ENCODE data around the gene ITPRID2. TPM values are rescaled to one million over a fixed set of nuclear protein-coding genes. Genes with fewer than 3 reads are reported as not detected.
"Not testable (repeated sequence)": the region's sequence is repeated elsewhere in the genome, so short reads cannot be mapped to it uniquely, and the experiment has no call there.

Gene ITPRID2
- total RNA-seq, 2 experiments from 2014 or later, result 40.7 to 40.8 TPM

DNA sequence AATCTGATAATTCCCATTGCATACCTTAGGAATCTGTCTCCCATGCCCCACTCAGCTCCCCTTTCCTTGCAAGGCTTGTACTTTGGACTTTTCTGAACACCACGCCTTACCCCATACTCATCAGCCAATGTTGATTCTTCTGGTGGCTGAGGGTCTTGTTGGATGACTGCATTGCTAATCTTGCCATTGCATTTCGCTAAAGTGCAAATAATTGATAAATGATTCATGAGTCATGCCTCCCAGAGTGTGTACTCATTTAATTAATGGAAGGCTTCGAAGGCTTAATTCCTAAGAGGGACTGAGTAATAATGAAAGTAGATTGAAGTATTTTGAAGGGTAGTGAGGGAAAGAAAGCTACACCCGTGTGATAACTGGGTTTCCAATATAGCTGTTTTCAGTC, 66.1 kb downstream of the ITPRID2 start:
- Mint-ChIP-seq H3K9me3 (no peaks in the 10 kb centered on the region), H3K4me1 (ENCODE audit: low read depth) (peaks cover 9% of the 10 kb centered on the region), H3K4me3 (no peak overlapping the region), H3K27ac (no peak overlapping the region), H3K27me3 (ENCODE audit: low read depth) (peaks cover 21% of the 10 kb centered on the region), H3K36me3 (ENCODE audit: low read depth) (no peaks in the 10 kb centered on the region)
- intact Hi-C loops (cut with micrococcal nuclease), result loop anchor here (10.0 kb wide), 1 partner anchor 853 kb away; no protein-coding TSS in a partner anchor
- CTCF ChIA-PET, result no interaction called here
- no peak for DNase-seq

DNA sequence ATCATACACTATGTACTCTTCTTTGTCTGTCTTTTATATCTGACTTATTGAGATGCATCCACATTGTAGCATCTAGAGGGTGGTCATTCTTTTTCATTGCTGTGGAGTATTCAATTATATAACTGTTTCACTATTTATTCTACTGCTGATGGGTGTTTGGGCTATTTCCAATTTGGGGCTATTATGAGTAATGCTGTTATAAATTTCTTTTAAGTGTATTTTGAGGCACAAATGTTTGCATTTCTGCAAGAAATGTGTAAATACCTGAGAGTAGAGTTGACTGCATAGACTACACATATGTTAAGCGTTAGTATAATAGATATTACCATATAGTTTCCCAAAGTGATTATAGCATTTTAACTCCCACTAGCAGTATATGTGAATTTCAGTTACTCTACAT, 67.2 kb downstream of the ITPRID2 start:
- Mint-ChIP-seq H3K36me3 (ENCODE audit: low read depth) (no peaks in the 10 kb centered on the region), H3K27me3 (ENCODE audit: low read depth) (peaks cover 17% of the 10 kb centered on the region), H3K4me1 (ENCODE audit: low read depth) (peaks cover 7% of the 10 kb centered on the region), H3K9me3 (no peaks in the 10 kb centered on the region), H3K4me3 (no peak overlapping the region), H3K27ac (no peak overlapping the region)
- no peak for DNase-seq
- CTCF ChIA-PET, result interaction anchor here (0.7 to 1.1 kb wide), 3 partner anchors 9 to 120 kb away, joined by 3 read pairs; no protein-coding TSS in a partner anchor
- intact Hi-C loops (cut with micrococcal nuclease), result loop anchor here (10.0 kb wide), 1 partner anchor 854 kb away; no protein-coding TSS in a partner anchor

DNA sequence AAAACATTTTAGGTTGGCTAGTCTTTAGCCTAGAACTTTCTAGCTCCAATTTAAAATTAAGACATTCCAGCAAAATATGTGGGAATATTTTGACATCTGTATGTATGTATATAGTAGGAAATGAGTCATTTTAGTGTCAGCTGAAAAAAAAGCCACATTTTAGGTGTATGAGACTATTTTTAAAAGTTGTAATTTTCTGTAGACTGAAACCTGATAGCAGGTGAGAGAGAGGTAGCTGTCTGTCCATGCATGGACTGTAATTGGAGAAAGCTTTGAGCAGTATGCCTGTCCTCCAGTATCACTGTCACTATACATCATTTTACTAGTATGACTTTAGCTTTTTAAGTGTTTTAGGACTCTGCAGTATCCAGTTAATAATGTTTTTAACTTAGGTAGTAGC, 68.0 kb downstream of the ITPRID2 start:
- Mint-ChIP-seq H3K9me3 (no peaks in the 10 kb centered on the region), H3K4me1 (ENCODE audit: low read depth) (peaks cover 3% of the 10 kb centered on the region), H3K36me3 (ENCODE audit: low read depth) (no peaks in the 10 kb centered on the region), H3K27ac (no peak overlapping the region), H3K4me3 (no peak overlapping the region), H3K27me3 (ENCODE audit: low read depth) (peaks cover 14% of the 10 kb centered on the region)
- DNase-seq, result no peak
- CTCF ChIA-PET, result interaction anchor here (0.7 to 1.1 kb wide), 2 partner anchors 10 to 118 kb away, joined by 3 read pairs; no protein-coding TSS in a partner anchor
- intact Hi-C loops (cut with micrococcal nuclease), result loop anchor here (10.0 kb wide), 1 partner anchor 855 kb away; no protein-coding TSS in a partner anchor

DNA sequence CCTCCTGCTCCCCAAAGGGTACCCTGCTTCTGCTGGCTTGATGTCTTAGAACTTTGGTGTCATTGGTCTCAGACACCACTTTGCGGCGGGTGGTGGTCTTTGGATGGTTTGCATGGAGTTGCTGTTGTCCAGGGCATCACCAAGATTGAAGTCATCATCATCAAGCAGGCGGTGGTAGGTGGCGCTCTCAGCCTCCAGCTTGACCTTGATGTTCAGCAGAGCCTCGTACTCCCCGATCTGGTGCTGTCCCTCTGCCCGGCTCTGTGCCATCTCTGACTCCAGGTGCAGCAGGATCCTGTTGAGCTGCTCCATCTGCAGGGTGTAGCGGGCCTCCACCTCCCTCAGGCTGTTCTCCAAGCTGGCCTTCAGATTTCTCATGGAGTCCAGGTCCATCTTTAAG, 69.6 kb downstream of the ITPRID2 start:
- intact Hi-C loops (cut with micrococcal nuclease); H3K27ac Mint-ChIP-seq; H3K9me3 Mint-ChIP-seq; H3K36me3 Mint-ChIP-seq (ENCODE audit: low read depth); H3K4me1 Mint-ChIP-seq (ENCODE audit: low read depth); H3K4me3 Mint-ChIP-seq; DNase-seq: not testable (repeated sequence)
- CTCF ChIA-PET, result interaction anchor here (0.6 kb wide), 1 partner anchor 60 kb away, joined by 5 read pairs; no protein-coding TSS in a partner anchor
- H3K27me3 Mint-ChIP-seq (ENCODE audit: low read depth), result peaks cover 14% of the 10 kb centered on the region

DNA sequence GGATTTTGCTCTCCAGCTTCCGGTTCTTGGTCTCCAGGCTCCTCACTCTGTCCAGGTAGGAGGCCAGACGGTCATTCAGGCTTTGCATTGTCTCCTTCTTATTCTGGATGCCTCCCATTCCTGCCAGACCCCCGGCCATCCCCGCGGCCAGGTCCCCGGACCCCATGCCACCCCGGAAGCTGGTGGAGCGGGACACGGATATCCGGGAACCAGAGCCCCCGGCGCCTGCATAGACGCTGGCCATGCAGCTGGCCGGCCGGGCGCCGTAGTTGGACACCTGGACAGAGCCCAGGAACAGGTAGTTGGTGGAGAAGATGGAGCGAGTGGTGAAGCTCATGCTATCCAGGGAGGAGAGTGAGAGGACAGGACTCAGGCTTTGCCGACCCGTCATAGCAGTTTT, 70.6 kb downstream of the ITPRID2 start:
- CTCF ChIA-PET, result no interaction called here
- no peak overlapping the region for H3K27ac Mint-ChIP-seq
- no peak overlapping the region for H3K4me3 Mint-ChIP-seq
- peaks cover 12% of the 10 kb centered on the region for H3K27me3 Mint-ChIP-seq (ENCODE audit: low read depth)
- H3K9me3 Mint-ChIP-seq, result no peaks in the 10 kb centered on the region
- H3K4me1 Mint-ChIP-seq (ENCODE audit: low read depth), result no peaks in the 10 kb centered on the region
- H3K36me3 Mint-ChIP-seq (ENCODE audit: low read depth), result no peaks in the 10 kb centered on the region
- DNase-seq, result no peak
- intact Hi-C loops (cut with micrococcal nuclease), result no loop called here

DNA sequence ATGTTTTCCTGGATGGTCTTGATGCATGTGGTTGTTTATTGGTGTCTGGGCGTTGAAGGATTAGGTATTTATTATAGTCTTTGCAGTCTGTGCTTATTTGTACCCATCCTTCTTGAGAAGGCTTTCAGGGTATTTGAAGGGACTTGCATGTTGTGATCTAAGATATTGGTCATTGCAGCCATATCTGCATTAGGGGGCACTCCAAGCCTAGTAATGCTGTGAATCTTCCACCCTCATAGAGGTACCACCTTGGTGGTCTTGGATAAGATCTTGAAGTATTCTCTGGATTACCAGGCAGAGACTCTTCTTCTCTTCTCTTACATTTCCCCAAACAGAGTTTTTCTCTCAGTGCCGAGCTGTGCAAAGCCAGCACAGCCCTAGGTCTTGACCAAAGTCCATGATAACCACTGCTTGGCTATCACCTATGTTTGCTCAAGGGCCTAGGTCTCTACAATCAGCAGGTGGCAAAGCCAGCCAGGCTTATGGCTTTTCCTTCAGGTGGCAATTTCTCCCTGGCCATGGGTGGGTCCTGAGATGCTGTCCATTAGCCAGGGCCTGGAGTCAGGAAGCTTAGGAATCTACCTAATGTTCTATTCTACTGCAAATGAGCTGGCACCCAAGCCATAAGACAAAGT, 78.7 kb downstream of the ITPRID2 start:
- H3K27me3 Mint-ChIP-seq (ENCODE audit: low read depth), result peaks cover 15% of the 10 kb centered on the region
- CTCF ChIA-PET, result no interaction called here

DNA sequence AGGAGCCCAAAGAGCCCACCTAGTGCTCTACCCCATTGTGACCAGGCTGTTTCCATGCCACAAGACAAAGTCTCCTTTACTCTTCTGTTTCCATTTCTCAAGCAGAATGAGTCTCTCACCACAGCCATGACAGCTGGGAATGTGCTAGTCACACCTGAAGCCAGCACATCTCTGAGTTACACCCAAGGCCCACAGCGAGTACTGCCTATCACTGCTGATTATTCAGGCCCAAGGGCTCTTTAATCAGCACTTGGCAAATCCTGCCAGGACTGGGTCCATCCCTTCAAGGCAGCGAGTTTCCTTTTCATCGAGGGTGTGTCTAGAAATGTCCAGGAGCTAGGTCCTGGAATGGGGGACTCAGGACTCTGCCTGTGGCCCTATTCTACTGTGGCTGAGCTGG, 79.5 kb downstream of the ITPRID2 start:
- Mint-ChIP-seq H3K4me1 (ENCODE audit: low read depth) (peaks cover 2% of the 10 kb centered on the region), H3K36me3 (ENCODE audit: low read depth) (no peaks in the 10 kb centered on the region), H3K9me3 (no peaks in the 10 kb centered on the region), H3K4me3 (no peak overlapping the region), H3K27ac (no peak overlapping the region), H3K27me3 (ENCODE audit: low read depth) (peaks cover 15% of the 10 kb centered on the region)
- no peak for DNase-seq
- intact Hi-C loops (cut with micrococcal nuclease), result no loop called here
- CTCF ChIA-PET, result no interaction called here

More for the DNA sequence above, 78.7 kb downstream of the ITPRID2 start:
- peaks cover 2% of the 10 kb centered on the region for H3K4me1 Mint-ChIP-seq (ENCODE audit: low read depth)
- no peak overlapping the region for H3K27ac Mint-ChIP-seq
- intact Hi-C loops (cut with micrococcal nuclease), result no loop called here
- DNase-seq, result no peak
- H3K9me3 Mint-ChIP-seq, result no peaks in the 10 kb centered on the region
- no peak overlapping the region for H3K4me3 Mint-ChIP-seq
- no peaks in the 10 kb centered on the region for H3K36me3 Mint-ChIP-seq (ENCODE audit: low read depth)

DNA sequence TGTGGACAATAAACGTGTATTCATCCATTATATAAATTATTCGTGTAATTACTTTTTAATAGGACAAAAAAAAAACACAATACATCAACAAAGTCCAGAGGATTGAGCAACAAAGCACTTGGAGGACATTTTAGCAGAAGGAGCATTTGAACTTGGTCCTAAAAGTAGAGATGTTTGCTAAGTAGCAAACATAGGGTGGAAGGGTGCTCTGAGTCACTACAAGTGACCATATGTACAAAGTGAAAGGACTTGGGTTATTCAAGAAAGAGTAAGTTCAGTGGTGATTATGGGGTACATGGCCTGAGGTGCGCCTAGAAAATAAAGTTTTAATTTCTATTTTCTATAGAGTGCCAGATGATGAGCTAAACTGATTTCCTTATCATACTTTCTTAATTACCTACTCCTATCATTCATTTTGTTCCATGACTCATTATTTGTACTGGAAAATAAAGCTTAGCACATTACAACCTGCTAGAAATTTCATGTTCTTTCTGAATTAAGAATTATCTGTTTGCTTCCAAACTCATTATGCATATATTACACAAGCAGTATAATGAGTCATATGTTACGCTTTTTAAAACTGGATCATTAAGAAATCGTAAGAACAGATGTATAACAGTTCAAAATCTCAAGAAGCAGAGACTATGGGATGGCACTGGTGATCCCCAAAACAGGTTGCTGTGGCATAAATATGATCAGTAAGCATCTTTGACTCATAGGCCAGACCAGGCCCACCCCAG, 81.1 kb downstream of the ITPRID2 start:
- Mint-ChIP-seq H3K27ac (no peak overlapping the region), H3K4me1 (ENCODE audit: low read depth) (peaks cover 2% of the 10 kb centered on the region), H3K4me3 (no peak overlapping the region), H3K27me3 (ENCODE audit: low read depth) (peaks cover 15% of the 10 kb centered on the region), H3K36me3 (ENCODE audit: low read depth) (no peaks in the 10 kb centered on the region), H3K9me3 (no peaks in the 10 kb centered on the region)
- intact Hi-C loops (cut with micrococcal nuclease), result no loop called here
- no peak for DNase-seq
- CTCF ChIA-PET, result interaction anchor here (0.6 kb wide), 1 partner anchor 186 kb away, joined by 3 read pairs; no protein-coding TSS in a partner anchor

DNA sequence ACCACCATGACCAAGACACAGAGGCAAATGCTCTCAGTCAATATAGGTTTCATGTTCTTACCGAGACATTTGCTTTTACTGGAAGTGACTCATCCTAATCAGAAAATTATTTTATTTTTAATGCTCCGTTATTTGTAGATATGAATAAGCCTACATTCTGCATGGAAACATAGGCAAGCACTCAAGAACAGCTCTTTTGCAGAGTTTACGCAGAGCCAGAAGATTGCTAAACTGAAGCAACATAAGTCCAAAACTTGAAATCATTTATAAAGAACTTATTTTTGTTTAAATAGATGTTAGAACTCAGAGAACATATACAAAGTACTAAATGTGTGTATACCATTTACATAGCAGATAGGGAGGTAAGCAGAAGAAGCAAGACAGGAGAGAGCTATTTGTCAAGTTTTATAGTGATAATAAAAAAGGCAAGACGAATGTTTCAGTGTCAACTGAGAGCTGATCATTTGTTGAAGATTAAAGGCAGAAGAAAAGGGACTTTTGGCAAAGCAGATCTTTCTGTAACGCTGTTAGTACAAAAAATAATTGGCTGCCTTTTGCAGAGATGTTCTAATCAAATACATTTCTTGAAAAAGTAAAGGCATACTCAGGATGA, 81.7 kb downstream of the ITPRID2 start:
- Mint-ChIP-seq H3K4me1 (ENCODE audit: low read depth) (peaks cover 7% of the 10 kb centered on the region), H3K27me3 (ENCODE audit: low read depth) (peaks cover 13% of the 10 kb centered on the region), H3K27ac (no peak overlapping the region), H3K9me3 (no peaks in the 10 kb centered on the region), H3K4me3 (no peak overlapping the region), H3K36me3 (ENCODE audit: low read depth) (no peaks in the 10 kb centered on the region)
- CTCF ChIA-PET, result interaction anchor here (0.6 kb wide), 1 partner anchor 187 kb away, joined by 3 read pairs; no protein-coding TSS in a partner anchor
- intact Hi-C loops (cut with micrococcal nuclease), result no loop called here
- no peak for DNase-seq

DNA sequence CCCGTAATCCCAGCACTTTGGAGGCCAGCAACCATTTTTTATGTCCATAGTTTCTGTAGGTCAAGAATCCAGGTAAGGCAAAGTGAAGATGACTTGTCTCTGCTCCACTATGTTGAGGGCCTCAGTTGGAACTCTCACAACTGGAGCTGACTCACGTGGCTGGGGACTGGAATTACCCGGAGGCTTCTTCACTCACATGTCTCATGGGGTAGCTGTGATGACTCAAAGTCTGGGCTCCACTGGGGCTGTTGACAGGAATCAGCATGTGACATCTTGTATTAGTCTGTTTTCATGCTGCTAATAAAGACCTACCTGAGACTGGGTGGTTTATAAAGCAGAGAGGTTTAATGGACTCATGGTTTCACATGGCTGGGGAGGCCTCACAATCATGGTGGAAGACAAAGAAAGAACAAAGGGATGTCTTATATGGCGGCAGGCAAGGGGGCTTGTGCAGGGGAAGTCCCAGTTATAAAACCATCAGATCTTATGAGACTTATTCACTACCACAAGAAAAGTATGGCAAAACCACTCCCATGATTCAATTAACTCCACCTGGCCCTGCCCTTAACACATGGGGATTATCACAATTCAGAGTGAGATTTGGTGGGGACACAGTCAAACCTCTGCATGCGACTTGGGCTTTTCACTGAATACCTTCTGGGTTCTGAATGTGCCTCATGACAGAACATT, 86.3 kb downstream of the ITPRID2 start:
- intact Hi-C loops (cut with micrococcal nuclease), result no loop called here
- Mint-ChIP-seq H3K4me1 (ENCODE audit: low read depth) (peaks cover 9% of the 10 kb centered on the region), H3K27ac (no peak overlapping the region), H3K27me3 (ENCODE audit: low read depth) (no peaks in the 10 kb centered on the region), H3K9me3 (no peaks in the 10 kb centered on the region), H3K36me3 (ENCODE audit: low read depth) (no peaks in the 10 kb centered on the region), H3K4me3 (no peak overlapping the region)
- CTCF ChIA-PET, result no interaction called here
- DNase-seq, result peak; percentile 54

DNA sequence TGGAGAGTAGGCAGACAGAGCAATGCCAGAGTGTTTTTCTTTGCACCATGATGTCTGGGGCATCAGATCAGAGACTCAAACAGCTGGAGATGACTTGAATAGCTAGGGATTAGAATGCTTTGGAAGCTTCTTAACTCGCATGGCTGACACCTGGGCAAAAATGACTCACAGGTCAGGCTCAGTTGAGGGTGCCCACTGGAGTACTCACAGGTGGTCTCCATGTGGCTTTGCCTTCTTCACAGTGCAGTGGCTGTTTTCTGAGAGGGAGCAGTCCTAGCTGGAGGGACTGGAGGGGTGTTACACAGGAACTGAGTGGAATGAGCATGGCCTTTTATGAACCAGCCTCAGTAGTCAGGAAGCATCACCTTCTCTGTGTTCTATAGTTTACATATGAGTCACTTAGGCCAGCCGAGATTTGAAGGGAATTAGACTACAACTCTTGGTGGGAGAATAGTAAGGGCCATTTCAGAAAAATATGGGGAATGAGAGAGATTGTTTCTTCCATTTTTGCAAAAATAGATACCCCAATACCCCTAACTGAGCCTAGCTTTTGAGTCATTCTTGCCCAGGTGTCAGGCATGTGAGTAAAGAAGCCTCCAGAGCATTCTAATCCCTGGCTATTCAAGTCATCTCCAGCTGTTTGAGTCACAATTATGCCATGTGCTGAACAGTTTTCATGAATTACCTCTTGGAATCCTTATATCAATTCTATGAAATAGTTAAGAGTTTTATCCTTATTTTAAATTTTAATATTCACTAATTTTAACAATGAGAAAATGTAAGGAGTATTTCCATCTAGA, 87.0 kb downstream of the ITPRID2 start:
- Mint-ChIP-seq H3K4me3 (no peak overlapping the region), H3K27ac (no peak overlapping the region), H3K9me3 (no peaks in the 10 kb centered on the region), H3K4me1 (ENCODE audit: low read depth) (peaks cover 9% of the 10 kb centered on the region), H3K36me3 (ENCODE audit: low read depth) (no peaks in the 10 kb centered on the region), H3K27me3 (ENCODE audit: low read depth) (no peaks in the 10 kb centered on the region)
- no peak for DNase-seq
- CTCF ChIA-PET, result no interaction called here
- intact Hi-C loops (cut with micrococcal nuclease), result no loop called here

All from activated naive CD4-positive, alpha-beta T cell treated with anti-CD3 and anti-CD28 coated beads for 36 hours (primary cell).